ENCODE results near the gene TPX2.

GRCh38 chr20:31827059-31827458, 88.0 kb downstream of the TPX2 start:
- no peak for TF ChIP-seq CTCF (IDR thresholded peaks at IDR 0.05; ENCODE audit: low read depth, low read length)
- no peak for TF ChIP-seq MAX (IDR thresholded peaks at IDR 0.05; ENCODE audit: low read depth, low read length)
- no peak for TF ChIP-seq POLR2A (IDR thresholded peaks at IDR 0.05; ENCODE audit: extremely low read depth, insufficient read length)
- no peak for TF ChIP-seq MYC (IDR thresholded peaks at IDR 0.05; ENCODE audit: low read depth, low read length)
